Naive B cell (primary cell): Measurements from ENCODE around the gene CCDC167. TPM values are rescaled to one million over a fixed set of nuclear protein-coding genes. Genes with fewer than 3 reads are reported as not detected.
"Not testable (repeated sequence)": the region's sequence is repeated elsewhere in the genome, so short reads cannot be mapped to it uniquely, and the experiment has no call there.

Source experiments
- ATAC-seq, 2 donors: fragments of 150-1000 bp; cut with Tn5 transposase; 2 replicates each; pipeline ENCODE4 v1.10.0; 2021; ENCODE audit warnings: low read depth in 2 of 2, mild to moderate bottlenecking in 2 of 2, moderate library complexity in 2 of 2
- DNase-seq: peaks from one replicate; pipeline ENCODE4 v3.0.0; 2022
- H3K27ac Mint-ChIP-seq, 6 donors: one replicate each; pipeline ENCODE4 v1.8.0; 2020 to 2022; ENCODE audit warnings: mild to moderate bottlenecking in 6 of 6, mixed read lengths in 6 of 6, moderate library complexity in 5 of 6, inconsistent platforms in 2 of 6
- H3K27me3 Mint-ChIP-seq, 3 donors: one replicate each; pipeline ENCODE4 v1.8.0; 2021 to 2022; ENCODE audit warnings: mixed read lengths in 3 of 3, mild to moderate bottlenecking in 1 of 3
- H3K36me3 Mint-ChIP-seq, 2 donors: one replicate each; pipeline ENCODE4 v1.8.0; 2020 to 2022; ENCODE audit warnings: mixed read lengths in 2 of 2, inconsistent platforms in 1 of 2, mild to moderate bottlenecking in 1 of 2
- H3K4me1 Mint-ChIP-seq, 3 donors: one replicate each; pipeline ENCODE4 v1.8.0; 2020 to 2022; ENCODE audit warnings: mixed read lengths in 3 of 3, inconsistent platforms in 1 of 3, mild to moderate bottlenecking in 1 of 3, moderate library complexity in 1 of 3
- H3K4me3 Mint-ChIP-seq, 8 donors: one replicate each; pipeline ENCODE4 v1.8.0; 2020 to 2022; ENCODE audit warnings: mild to moderate bottlenecking in 8 of 8, mixed read lengths in 8 of 8, moderate library complexity in 8 of 8, inconsistent platforms in 2 of 8
- H3K9me3 Mint-ChIP-seq, 7 donors: one replicate each; pipeline ENCODE4 v1.8.0; 2020 to 2022; ENCODE audit warnings: mixed read lengths in 7 of 7, mild to moderate bottlenecking in 5 of 7, inconsistent platforms in 2 of 7, moderate library complexity in 1 of 7
- polyA plus RNA-seq, 6 donors: library from polyadenylated mRNA; unstranded; fragments of 300-500 nt; fragmentation: Illumina TruSeq; gene quantifications; one replicate each; pipeline ENCODE4 v1.2.3, GENCODE V29; 2021; ENCODE audit warnings: low read depth in 6 of 6

CCDC167 gene
- polyA plus RNA-seq, 6 donors from 2014 or later = 35.2 to 61.3 (median 52.4) TPM

DNA sequence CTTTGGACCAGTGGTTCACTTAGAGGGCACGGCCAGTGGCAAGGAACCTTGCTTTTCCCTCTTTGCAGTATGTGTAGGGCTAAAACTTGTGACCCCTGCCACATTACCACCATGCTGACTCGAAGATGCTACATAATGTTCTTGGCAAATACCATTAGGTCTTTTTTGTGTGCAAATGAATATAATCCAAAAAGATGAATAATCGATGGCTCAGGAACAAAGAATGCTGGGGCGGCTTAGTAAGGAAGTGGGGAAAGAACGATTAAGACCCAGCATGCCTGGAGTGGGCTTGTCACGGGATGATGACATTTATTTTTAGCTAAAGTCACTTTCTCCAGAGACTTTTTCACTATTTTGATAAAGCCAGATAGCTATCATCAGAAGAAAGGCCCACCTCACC is 43.6 kb downstream of the CCDC167 start:
- no peaks in the 10 kb centered on the region for H3K9me3 Mint-ChIP-seq
- ATAC-seq = no peak
- H3K4me1 Mint-ChIP-seq = peaks cover 0 to 4% (median 2%) of the 10 kb centered on the region in 3 donors
- no peak for DNase-seq
- no peak overlapping the region for H3K4me3 Mint-ChIP-seq
- no peak overlapping the region for H3K27ac Mint-ChIP-seq
- peaks cover 48 to 62% of the 10 kb centered on the region in 2 donors for H3K36me3 Mint-ChIP-seq
- H3K27me3 Mint-ChIP-seq = no peaks in the 10 kb centered on the region

DNA sequence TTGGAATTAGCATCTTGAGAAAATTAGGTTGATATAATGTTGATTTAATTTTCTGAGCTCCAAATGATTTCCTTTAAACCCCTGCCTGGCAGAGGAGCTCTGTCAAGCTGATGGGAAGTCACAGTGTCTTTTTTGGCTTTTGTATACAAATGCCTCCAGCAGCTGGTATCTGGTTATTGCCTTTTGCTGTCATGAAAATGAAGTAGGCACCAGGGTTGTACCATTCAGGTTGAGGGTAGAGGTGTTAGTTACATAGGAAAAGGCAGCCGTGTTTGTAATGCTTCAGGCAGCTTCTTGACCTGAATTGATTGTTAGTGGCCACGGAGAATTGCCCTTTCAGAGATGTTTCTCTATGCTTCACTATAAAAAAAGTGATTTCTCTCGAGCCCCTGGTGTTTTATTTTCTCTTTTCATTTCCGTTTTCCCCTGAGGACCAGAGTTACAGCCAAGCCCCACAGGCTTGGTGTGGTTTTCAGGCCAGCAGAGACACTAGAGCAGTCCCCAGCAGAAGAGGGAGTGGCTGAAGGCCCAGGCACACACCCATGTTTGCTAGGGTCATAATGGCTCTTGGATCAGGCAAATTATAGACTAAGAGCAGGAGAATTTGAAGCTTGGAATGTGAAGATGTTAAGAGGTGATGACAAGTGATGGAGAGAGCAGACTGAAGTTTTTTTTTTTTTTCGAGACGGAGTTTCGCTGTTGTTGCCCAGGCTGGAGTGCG is 45.1 kb downstream of the CCDC167 start:
- ATAC-seq = no peak
- H3K4me1 Mint-ChIP-seq = peaks cover 0 to 4% (median 2%) of the 10 kb centered on the region in 3 donors
- H3K9me3 Mint-ChIP-seq = no peaks in the 10 kb centered on the region
- no peak overlapping the region for H3K4me3 Mint-ChIP-seq
- peaks cover 60% of the 10 kb centered on the region in 2 donors for H3K36me3 Mint-ChIP-seq
- DNase-seq = no peak
- H3K27ac Mint-ChIP-seq = peak overlapping the region in 2 of 6 donors; percentile 51 to 66
- H3K27me3 Mint-ChIP-seq = no peaks in the 10 kb centered on the region

DNA sequence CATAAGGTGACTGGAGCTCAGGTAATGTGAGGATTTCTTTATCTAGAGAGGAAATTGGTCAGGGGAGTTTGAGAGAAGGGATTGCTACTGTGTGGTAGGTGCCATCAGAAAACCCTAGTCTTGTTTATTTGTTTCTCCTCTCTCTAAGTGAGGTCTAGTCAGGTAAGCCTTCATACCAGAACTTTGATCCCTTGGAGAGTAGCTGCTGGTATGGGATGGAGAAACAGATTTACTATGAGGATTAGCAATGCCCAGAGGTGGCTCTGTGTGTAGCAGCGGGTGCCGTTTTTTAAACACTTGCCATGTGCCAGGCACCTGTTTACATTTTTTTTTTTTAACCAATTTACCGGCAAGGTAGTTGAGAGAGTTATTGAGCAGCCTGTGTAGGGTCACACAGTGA is 47.2 kb downstream of the CCDC167 start:
- Mint-ChIP-seq H3K27ac (peak overlapping the region in 2 of 6 donors; percentile 26 to 73), H3K36me3 (peaks cover 53% of the 10 kb centered on the region in 2 donors), H3K4me1 (peaks cover 0 to 4% (median 2%) of the 10 kb centered on the region in 3 donors), H3K27me3 (no peaks in the 10 kb centered on the region), H3K4me3 (no peak overlapping the region), H3K9me3 (no peaks in the 10 kb centered on the region)
- no peak for DNase-seq
- ATAC-seq = no peak

DNA sequence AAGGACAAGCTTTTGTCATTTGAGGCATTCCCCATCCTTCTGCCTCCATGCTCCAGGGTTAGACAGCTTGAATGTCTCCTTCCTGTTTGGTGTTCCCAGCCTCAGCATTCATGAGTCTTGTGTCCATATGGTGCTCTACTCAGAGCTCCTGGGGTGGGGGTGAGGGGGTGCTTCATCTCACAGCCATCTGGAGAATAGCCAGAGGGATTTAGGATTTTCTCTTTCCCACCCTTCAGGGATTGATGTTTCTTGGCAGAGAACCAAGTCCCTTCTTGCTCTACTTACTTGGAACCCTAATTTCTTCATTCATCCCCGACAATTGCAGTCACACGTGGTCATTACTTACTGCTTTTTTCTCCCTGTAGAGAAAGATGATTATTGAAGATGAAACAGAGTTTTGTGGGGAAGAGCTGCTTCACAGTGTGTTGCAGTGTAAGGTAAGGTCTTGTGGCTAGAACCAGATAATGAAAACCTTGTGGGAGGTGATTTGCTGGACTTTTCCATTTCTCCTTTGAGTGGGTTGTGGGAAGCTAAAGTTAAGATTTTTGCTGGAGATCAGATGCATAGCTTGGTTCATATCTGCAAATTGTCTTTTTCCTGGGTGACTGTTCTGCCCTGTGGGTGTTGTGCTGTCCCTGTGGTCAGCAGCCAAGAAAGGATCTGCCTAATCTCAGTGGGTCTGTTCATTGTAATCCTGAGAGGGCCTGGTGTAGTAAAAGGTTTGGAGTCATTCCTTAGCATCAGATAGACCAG is 48.1 kb downstream of the CCDC167 start:
- peaks cover 46 to 59% of the 10 kb centered on the region in 2 donors for H3K36me3 Mint-ChIP-seq
- ATAC-seq (no peak), DNase-seq (no peak)
- H3K27me3 Mint-ChIP-seq = no peaks in the 10 kb centered on the region
- H3K27ac Mint-ChIP-seq = no peak overlapping the region
- H3K9me3 Mint-ChIP-seq = no peaks in the 10 kb centered on the region
- no peak overlapping the region for H3K4me3 Mint-ChIP-seq
- H3K4me1 Mint-ChIP-seq = peaks cover 0 to 4% (median 2%) of the 10 kb centered on the region in 3 donors

- Mint-ChIP-seq H3K27me3 (no peaks in the 10 kb centered on the region), H3K9me3 (no peaks in the 10 kb centered on the region), H3K27ac (no peak overlapping the region), H3K4me1 (peaks cover 0 to 4% (median 0%) of the 10 kb centered on the region in 3 donors), H3K4me3 (no peak overlapping the region), H3K36me3 (peaks cover 50 to 58% of the 10 kb centered on the region in 2 donors)
- DNase-seq (no peak), ATAC-seq (no peak)
Measured at GRCh38 chr6:37449984-37450383, 49.7 kb downstream of the CCDC167 start.

DNA sequence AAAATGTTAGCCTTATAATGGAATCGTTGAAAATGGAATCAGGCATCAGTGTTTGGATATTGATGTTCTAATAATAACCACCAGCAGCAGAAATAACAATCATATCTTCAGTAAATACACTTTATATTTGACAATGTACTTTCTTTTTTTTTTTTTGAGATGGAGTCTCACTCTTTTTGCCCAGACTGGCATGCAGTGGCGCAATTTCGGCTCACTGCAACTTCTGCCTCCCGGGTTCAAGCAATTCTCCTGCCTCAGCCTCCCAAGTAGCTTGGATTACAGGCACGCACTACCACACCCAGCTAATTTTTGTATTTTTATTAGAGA is 56.5 kb downstream of the CCDC167 start:
- not testable (repeated sequence) for H3K9me3 Mint-ChIP-seq, H3K27me3 Mint-ChIP-seq, ATAC-seq, DNase-seq
- H3K36me3 Mint-ChIP-seq = peaks cover 18 to 29% of the 10 kb centered on the region in 2 donors
- H3K27ac Mint-ChIP-seq = peak overlapping the region in 3 of 6 donors; percentile 38 to 88 (median 67)
- H3K4me1 Mint-ChIP-seq = peaks cover 3 to 19% (median 19%) of the 10 kb centered on the region in 3 donors
- H3K4me3 Mint-ChIP-seq = peak overlapping the region; percentile 6 to 84 (median 70)

DNA sequence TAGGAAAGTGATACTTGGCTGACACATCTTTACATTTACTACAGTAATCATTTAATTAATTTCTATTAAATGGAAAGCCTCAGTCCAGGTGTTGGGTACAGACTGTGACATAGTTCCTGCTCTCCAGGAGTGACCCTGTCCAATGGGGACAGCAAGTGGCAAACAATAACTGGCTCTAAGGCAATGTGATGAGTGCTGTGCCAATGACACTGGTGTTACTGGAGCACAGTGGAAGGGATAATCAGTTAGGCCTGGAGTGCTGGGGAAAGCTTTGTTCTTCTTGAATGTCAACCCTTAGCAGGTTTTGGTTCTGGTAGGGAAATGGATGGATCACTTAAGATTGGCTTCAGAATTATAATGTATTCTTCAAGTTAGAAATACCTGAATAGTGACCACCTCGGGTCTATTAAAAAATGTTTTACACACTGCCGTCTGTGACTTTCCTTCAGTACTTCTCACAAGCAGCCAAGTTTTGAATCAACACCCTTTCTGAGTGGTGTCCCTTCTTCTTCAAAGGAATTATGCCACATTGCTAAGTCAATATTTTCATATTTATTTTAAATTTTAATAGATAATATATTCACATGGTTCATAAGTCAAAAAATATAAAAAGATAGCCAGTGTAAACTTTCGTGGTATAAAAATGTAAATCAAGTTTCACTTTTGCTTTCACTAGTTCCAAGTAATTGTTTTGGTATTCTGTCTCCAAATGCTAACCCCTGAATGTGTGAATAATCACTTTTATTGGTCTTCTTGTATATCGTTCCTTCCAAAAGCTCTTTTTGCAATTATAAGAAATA is 57.1 kb downstream of the CCDC167 start:
- peak overlapping the region; percentile 6 to 84 (median 70) for H3K4me3 Mint-ChIP-seq
- peak overlapping the region in 5 of 6 donors; percentile 67 to 94 (median 73) for H3K27ac Mint-ChIP-seq
- H3K36me3 Mint-ChIP-seq = peaks cover 23 to 33% of the 10 kb centered on the region in 2 donors
- peak in 1 of 2 donors; percentile 25 for ATAC-seq
- H3K27me3 Mint-ChIP-seq = no peaks in the 10 kb centered on the region
- H3K9me3 Mint-ChIP-seq = no peaks in the 10 kb centered on the region
- H3K4me1 Mint-ChIP-seq = peaks cover 7 to 23% (median 19%) of the 10 kb centered on the region in 3 donors
- DNase-seq = no peak

- no peak for ATAC-seq
- Mint-ChIP-seq H3K4me3 (peak overlapping the region in 2 of 8 donors; percentile 21 to 39), H3K4me1 (peaks cover 10 to 26% (median 19%) of the 10 kb centered on the region in 3 donors), H3K9me3 (no peaks in the 10 kb centered on the region), H3K27me3 (no peaks in the 10 kb centered on the region), H3K36me3 (peaks cover 25 to 34% of the 10 kb centered on the region in 2 donors), H3K27ac (peak overlapping the region in 1 of 6 donors; percentile 11)
- no peak for DNase-seq
Measured at GRCh38 chr6:37441651-37442050, 58.0 kb downstream of the CCDC167 start.

DNA sequence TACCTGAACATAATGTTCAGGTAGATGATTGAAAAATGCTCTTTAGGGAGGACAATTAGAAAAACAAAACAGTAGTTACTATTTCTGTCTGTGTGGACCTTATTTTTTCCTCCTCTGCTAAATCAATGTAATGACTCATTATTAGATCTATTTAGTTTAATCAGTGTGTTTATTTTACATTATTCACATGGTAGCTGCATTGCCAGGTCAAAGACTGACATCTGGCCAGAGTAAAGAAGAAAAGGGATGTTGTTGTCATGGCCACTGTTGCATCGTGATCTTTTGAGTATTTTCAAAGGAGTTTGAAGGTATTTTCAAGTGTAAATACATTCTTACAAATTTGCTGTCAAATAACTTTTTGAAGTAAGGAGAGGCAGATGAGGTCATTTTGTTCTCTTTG is 60.8 kb downstream of the CCDC167 start:
- H3K9me3 Mint-ChIP-seq = no peaks in the 10 kb centered on the region
- peaks cover 8 to 18% of the 10 kb centered on the region in 2 donors for H3K36me3 Mint-ChIP-seq
- no peak for ATAC-seq
- H3K27me3 Mint-ChIP-seq = no peaks in the 10 kb centered on the region
- DNase-seq = no peak
- H3K27ac Mint-ChIP-seq = peak overlapping the region in 1 of 6 donors; percentile 18
- H3K4me3 Mint-ChIP-seq = peak overlapping the region in 1 of 8 donors; percentile 56
- H3K4me1 Mint-ChIP-seq = peaks cover 21 to 41% (median 34%) of the 10 kb centered on the region in 3 donors

DNA sequence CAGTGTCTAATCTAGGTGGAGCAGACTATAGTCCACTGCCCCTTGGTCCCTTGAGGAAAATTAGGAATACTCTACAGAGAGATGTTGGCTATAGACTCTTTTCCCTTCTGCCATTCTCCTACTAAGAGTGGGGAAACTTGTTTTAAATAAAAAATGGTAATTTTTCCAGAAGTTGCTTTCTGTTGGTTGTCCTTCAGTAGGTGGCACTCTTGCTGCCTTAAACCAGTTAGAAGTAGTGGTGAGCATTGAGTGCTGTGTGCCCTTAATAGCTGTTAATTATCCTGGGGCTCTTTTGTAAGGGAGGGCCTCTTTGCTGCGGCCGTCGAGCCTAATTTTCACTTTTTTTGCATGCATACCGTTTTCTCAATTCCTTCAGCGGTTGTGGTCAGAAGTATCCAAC is 63.9 kb downstream of the CCDC167 start:
- H3K9me3 Mint-ChIP-seq = no peaks in the 10 kb centered on the region
- peak overlapping the region in 1 of 6 donors; percentile 88 for H3K27ac Mint-ChIP-seq
- H3K4me1 Mint-ChIP-seq = peaks cover 27 to 45% (median 40%) of the 10 kb centered on the region in 3 donors
- H3K4me3 Mint-ChIP-seq = peak overlapping the region in 2 of 8 donors; percentile 77 to 94
- no peak for DNase-seq
- H3K27me3 Mint-ChIP-seq = no peaks in the 10 kb centered on the region
- ATAC-seq = no peak
- peaks cover 8 to 16% of the 10 kb centered on the region in 2 donors for H3K36me3 Mint-ChIP-seq

DNA sequence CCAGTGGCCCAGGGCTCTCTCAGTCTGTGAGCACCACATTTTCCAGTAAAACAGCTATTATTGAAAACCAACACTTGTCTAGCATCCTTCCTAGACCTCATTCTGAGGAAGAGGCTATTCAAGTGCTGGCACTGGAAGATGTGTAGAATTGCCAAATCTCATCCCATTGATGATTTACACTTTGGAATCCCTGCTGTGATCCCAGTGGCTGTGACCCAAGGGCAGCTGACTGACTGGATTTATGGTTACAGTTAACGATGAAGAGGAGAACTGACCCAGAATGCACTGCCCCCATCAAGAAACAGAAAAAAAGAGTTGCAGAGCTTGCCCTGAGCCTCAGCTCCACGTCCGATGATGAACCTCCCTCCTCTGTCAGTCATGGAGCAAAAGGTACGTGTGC is 64.3 kb downstream of the CCDC167 start:
- Mint-ChIP-seq H3K27ac (peak overlapping the region in 3 of 6 donors; percentile 44 to 88 (median 76)), H3K4me3 (peak overlapping the region in 6 of 8 donors; percentile 15 to 95 (median 86)), H3K36me3 (peaks cover 8 to 16% of the 10 kb centered on the region in 2 donors), H3K27me3 (no peaks in the 10 kb centered on the region), H3K9me3 (no peaks in the 10 kb centered on the region), H3K4me1 (peaks cover 27 to 45% (median 40%) of the 10 kb centered on the region in 3 donors)
- no peak for DNase-seq
- ATAC-seq = no peak

DNA sequence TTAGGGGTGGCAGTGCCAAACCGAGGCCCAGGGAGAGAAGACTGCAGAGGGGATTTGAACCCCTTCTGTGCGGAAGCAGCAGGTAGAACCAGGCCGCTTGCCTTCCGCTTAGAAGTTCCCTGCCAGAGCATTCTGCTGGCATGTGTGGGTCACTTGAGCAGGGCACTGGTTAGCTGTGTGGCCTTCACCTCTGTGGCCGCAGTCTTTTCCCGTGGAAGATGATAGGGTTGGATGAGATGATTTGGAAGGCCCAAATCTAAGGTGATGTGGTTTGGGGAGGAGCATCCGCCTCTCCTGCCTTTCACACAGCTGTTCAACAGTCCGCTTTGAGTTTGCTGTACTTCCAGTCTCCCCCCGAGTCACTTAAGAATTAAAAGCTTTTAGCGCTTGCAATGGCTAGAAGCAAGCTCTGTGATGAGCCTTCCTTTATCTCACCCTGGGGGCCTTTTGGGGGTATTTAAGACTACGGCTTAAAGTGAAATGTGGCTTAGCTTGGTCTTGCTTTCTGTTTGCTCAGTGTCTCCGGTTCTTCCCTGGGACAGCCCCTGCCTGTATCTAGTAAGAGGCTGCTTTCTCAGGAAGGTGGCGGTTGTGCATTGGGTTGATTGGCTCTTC is 65.9 kb downstream of the CCDC167 start:
- Mint-ChIP-seq H3K4me3 (peak overlapping the region; percentile 89 to 97 (median 95)), H3K36me3 (peaks cover 14 to 16% of the 10 kb centered on the region in 2 donors), H3K27me3 (no peaks in the 10 kb centered on the region), H3K4me1 (peaks cover 27 to 38% (median 36%) of the 10 kb centered on the region in 3 donors), H3K27ac (peak overlapping the region; percentile 88 to 98 (median 96)), H3K9me3 (peaks cover 0 to 8% (median 5%) of the 10 kb centered on the region in 7 donors)
- DNase-seq = peak; percentile 20
- peak; percentile 11 to 14 for ATAC-seq
